Activated CD4-positive, CD25-positive, alpha-beta regulatory T cell treated with anti-CD3 and anti-CD28 coated beads, Interleukin-2, amount 50 U/mL, for 16 hours (primary cell): ENCODE measurements around the gene OR13C5.
"Not testable (repeated sequence)": the region's sequence is repeated elsewhere in the genome, so short reads cannot be mapped to it uniquely, and the experiment has no call there.

Experiments used
- DNase-seq: peaks from one replicate; pipeline ENCODE4 v3.0.0-alpha.2; 2020; ENCODE audit warnings: low read depth, low spot score

Gene OR13C5

GRCh38 chr9:104599313-104599712 is at the start of gene OR13C5:
TSS of gene OR13C5 (minus strand) at chr9:104599413. CDS start at chr9:104599413, 0 bp downstream.
- not testable (repeated sequence) for DNase-seq

- DNase-seq: no peak
These were observed 36.2 kb upstream of the OR13C5 start for GRCh38 chr9:104635456-104635855.

GRCh38 chr9:104633976-104634520 is 34.8 kb upstream of the OR13C5 start:
- no peak for DNase-seq

GRCh38 chr9:104625964-104626363 is 26.8 kb upstream of the OR13C5 start:
- not testable (repeated sequence) for DNase-seq

- DNase-seq: no peak
These were observed 18.9 kb upstream of the OR13C5 start, which contains the start of gene OR13C9 for GRCh38 chr9:104618104-104618503. TSS of gene OR13C9 (minus strand) at chr9:104618204. CDS start at chr9:104618204, 0 bp downstream.

- DNase-seq: no peak
These were observed 18.2 kb upstream of the OR13C5 start for GRCh38 chr9:104617418-104617817.

- DNase-seq: no peak
These were observed 12.0 kb upstream of the OR13C5 start for GRCh38 chr9:104611213-104611612.

GRCh38 chr9:104608336-104608735 is 9.1 kb upstream of the OR13C5 start:
- no peak for DNase-seq

GRCh38 chr9:104606152-104606551 is 6.9 kb upstream of the OR13C5 start:
- no peak for DNase-seq

GRCh38 chr9:104605527-104605926 is 6.3 kb upstream of the OR13C5 start, which contains the start of gene OR13C2:
TSS of gene OR13C2 (minus strand) at chr9:104605627. CDS start at chr9:104605627, 0 bp downstream.
- not testable (repeated sequence) for DNase-seq

- no peak for DNase-seq
These were observed 5.6 kb upstream of the OR13C5 start for GRCh38 chr9:104604801-104605200.

GRCh38 chr9:104598749-104599148 is 464 bp downstream of the OR13C5 start:
- not testable (repeated sequence) for DNase-seq

- DNase-seq: no peak
These were observed 9.6 kb downstream of the OR13C5 start for GRCh38 chr9:104589626-104590025.

- DNase-seq: no peak
These were observed 12.6 kb downstream of the OR13C5 start for GRCh38 chr9:104586496-104587180.

GRCh38 chr9:104580562-104580961 is 18.7 kb downstream of the OR13C5 start:
- no peak for DNase-seq

- no peak for DNase-seq
These were observed 21.9 kb downstream of the OR13C5 start for GRCh38 chr9:104577263-104577662.

- DNase-seq: no peak
These were observed 23.8 kb downstream of the OR13C5 start for GRCh38 chr9:104575456-104575855.

GRCh38 chr9:104572612-104573011 is 26.6 kb downstream of the OR13C5 start:
- no peak for DNase-seq

- DNase-seq: no peak
These were observed 30.3 kb downstream of the OR13C5 start, which contains the start of gene OR13C8 for GRCh38 chr9:104568868-104569267. TSS of gene OR13C8 (plus strand) at chr9:104569168. CDS start at chr9:104569168, 0 bp downstream.

- no peak for DNase-seq
These were observed 34.9 kb downstream of the OR13C5 start for GRCh38 chr9:104564358-104564757.

- no peak for DNase-seq
These were observed 42.2 kb downstream of the OR13C5 start for GRCh38 chr9:104556830-104557634.

- DNase-seq: no peak
These were observed 43.7 kb downstream of the OR13C5 start for GRCh38 chr9:104555521-104555920.
